Measurements from ENCODE around the gene CLTCL1.

Gene CLTCL1

DNA sequence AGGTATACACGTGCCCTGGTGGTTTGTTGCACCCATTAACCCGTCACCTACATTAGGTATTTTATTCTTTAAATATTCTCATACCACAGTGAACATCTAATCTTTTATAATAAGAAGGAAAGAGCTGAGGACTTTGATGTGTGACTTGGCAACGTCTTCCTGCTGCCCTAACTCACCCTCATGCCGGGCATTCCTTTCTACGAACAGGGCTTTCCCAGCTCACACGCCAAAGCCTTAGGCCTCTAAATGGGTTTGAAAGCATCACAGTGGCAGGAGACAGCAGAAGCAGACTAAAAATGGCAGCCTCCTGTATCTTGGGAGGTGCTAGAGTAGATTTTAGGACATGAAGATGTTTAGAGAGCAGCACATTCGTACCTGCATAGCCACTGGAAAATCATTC is 52.6 kb downstream of the CLTCL1 start:
- FAIRE-seq (no peak), DNase-seq (ENCODE audit: insufficient read length) (no peak)
- TF ChIP-seq TAF1 (IDR thresholded peaks at IDR 0.05; ENCODE audit: borderline replicate concordance, low read depth, low read length) (no peak), POLR2AphosphoS5 (IDR thresholded peaks at IDR 0.05; ENCODE audit: low read depth, low read length) (no peak), POLR2A (IDR thresholded peaks at IDR 0.05; ENCODE audit: low read depth, low read length) (no peak)

DNA sequence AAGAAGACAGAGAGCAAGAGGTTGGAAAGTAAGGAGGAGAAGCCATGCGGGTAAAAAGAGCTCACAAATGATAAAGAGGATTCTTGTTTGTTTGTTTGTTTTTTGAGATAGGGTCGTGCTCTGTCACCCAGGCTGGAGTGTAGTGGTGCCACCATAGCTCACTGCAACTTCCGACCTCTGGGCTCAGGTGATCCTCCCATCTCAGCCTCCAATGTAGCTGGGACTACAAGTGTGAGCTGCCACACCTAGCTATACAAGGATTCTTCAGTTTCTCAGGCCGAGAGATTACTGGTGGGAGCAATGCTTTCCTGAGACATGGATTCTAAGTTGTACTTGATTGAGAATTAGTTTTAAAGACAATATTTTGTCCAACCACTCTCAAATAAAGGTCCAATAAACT is 55.6 kb downstream of the CLTCL1 start:
- TF ChIP-seq POLR2AphosphoS5 (IDR thresholded peaks at IDR 0.05; ENCODE audit: low read depth, low read length) (no peak), POLR2A (IDR thresholded peaks at IDR 0.05; ENCODE audit: low read depth, low read length) (no peak), TAF1 (IDR thresholded peaks at IDR 0.05; ENCODE audit: borderline replicate concordance, low read depth, low read length) (no peak)

DNA sequence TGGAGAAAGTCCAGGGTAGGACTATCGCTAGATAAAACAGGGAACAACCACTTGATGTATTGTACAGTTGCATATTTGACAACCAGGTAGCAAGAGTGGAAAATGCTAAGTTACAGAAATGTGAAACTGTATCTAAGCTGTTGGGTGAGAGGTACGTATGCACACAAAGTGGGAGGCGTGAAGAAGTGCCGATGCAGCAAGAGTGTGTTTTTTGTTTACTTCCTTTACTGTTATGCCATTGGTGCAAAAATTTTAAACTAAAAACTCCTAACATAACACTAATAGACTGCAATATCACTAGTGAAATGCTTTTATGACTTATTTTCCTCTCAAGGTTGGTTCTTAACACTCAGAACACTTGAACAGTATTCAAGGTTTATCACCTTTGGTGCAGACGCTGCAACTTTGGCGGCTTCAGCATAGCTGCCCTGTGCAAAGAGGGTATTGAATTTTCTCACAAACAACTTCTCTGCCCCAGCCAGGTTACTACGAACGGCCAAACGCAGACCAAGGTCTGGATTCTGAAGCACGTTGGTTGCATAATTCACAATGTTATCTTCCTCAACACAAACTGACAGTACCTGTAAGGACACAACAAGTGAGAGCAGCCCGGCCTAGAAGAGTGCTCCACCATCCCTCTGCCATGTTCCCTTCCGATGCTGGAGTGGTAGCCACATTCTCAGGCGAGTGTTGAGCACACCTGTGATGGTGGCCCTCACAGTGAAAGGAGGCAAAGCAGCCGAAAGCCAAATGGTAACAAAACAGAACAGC is 57.2 kb downstream of the CLTCL1 start:
- FAIRE-seq (no peak), DNase-seq (ENCODE audit: insufficient read length) (no peak)
- TF ChIP-seq POLR2A (IDR thresholded peaks at IDR 0.05; ENCODE audit: low read depth, low read length) = no peak
- no peak for TF ChIP-seq TAF1 (IDR thresholded peaks at IDR 0.05; ENCODE audit: borderline replicate concordance, low read depth, low read length)
- no peak for TF ChIP-seq POLR2AphosphoS5 (IDR thresholded peaks at IDR 0.05; ENCODE audit: low read depth, low read length)

More for the DNA sequence above, 55.6 kb downstream of the CLTCL1 start:
- DNase-seq (ENCODE audit: insufficient read length) = no peak
- no peak for FAIRE-seq

DNA sequence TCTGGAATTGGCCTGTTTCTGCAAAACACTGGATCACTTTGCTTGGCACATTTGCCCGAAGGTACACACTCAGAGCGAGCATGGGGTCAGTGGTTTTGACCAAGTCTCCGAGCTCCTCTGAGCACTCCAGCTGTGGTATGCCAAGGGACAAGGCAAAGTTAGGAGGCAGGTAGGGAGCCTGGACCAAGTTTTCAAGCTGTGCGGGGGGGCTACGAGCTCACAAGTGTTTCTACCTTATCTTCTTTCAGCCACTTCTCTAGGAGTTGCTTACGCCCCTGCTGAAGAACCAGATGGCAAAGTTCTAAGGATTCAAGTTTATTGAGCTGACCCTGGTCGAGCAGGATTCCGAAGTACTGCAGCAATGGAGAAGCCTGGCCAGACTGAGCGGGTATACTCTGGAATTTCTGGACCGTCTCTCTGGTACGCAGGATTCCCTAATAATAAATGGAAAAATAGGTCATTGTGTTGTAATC is 58.3 kb downstream of the CLTCL1 start:
- DNase-seq (ENCODE audit: insufficient read length) = no peak
- no peak for FAIRE-seq
- no peak for TF ChIP-seq POLR2AphosphoS5 (IDR thresholded peaks at IDR 0.05; ENCODE audit: low read depth, low read length)
- no peak for TF ChIP-seq POLR2A (IDR thresholded peaks at IDR 0.05; ENCODE audit: low read depth, low read length)
- no peak for TF ChIP-seq TAF1 (IDR thresholded peaks at IDR 0.05; ENCODE audit: borderline replicate concordance, low read depth, low read length)

DNA sequence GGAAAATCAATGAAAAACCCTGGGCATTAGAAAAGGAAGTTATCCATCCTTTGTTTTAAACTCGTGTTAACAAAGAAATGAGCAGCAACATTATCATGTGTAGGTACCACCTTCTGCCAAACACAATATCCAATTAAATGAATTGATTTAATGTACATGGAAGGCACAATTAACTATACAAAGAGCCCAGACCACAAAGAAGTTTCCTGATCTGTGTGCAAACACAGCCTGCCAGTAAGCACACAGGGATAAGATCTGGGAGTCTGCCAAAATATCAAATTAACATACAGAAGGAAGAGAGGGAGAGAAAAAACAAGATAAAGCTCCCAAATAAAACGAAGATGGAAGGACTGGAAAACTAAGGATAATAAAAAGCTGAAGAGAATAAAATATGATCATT is 58.9 kb downstream of the CLTCL1 start:
- TF ChIP-seq POLR2AphosphoS5 (IDR thresholded peaks at IDR 0.05; ENCODE audit: low read depth, low read length) (no peak), TAF1 (IDR thresholded peaks at IDR 0.05; ENCODE audit: borderline replicate concordance, low read depth, low read length) (no peak), POLR2A (IDR thresholded peaks at IDR 0.05; ENCODE audit: low read depth, low read length) (no peak)
- no peak for DNase-seq (ENCODE audit: insufficient read length)
- no peak for FAIRE-seq

DNA sequence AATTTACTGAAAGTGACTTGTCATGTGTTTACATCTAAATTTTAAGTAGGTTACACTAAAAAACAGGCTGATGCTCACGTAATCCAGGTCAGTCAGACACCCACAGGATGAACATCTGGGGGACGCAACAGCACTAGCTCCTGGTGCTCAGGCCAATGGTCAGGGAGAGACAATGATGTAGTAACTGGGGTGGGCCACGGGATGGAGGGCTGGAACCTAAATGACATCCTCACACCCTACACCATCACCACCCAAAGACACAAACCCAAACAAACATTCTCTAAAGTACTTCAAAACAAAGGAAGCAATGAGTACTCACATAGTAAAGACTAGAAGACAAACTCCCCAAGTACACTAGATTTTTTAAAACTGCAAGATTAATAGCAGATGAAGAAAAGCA is 59.5 kb downstream of the CLTCL1 start:
- DNase-seq (ENCODE audit: insufficient read length) (no peak), FAIRE-seq (no peak)
- no peak for TF ChIP-seq POLR2A (IDR thresholded peaks at IDR 0.05; ENCODE audit: low read depth, low read length)
- TF ChIP-seq POLR2AphosphoS5 (IDR thresholded peaks at IDR 0.05; ENCODE audit: low read depth, low read length) = no peak
- no peak for TF ChIP-seq TAF1 (IDR thresholded peaks at IDR 0.05; ENCODE audit: borderline replicate concordance, low read depth, low read length)

DNA sequence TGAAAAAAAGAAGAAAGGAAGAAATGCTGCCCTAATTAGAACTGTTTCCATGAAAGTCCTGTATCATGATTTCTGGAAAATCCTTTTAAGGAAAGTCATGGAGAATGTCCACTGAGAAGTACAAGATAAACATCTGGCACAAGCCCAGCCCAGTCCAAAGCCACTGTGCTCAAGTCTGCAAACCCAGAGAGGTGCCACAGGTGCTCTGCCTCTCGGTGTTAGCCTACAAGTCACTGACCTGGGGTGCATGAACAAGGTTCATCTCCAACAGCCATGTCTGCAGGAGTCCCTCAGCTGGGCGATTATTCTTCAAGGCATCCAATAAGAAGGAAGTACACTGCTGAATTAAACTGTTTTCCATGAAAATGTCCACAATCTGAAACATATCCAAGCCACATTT is 61.9 kb downstream of the CLTCL1 start:
- TF ChIP-seq POLR2AphosphoS5 (IDR thresholded peaks at IDR 0.05; ENCODE audit: low read depth, low read length) (no peak), TAF1 (IDR thresholded peaks at IDR 0.05; ENCODE audit: borderline replicate concordance, low read depth, low read length) (no peak), POLR2A (IDR thresholded peaks at IDR 0.05; ENCODE audit: low read depth, low read length) (no peak)
- FAIRE-seq = no peak
- no peak for DNase-seq (ENCODE audit: insufficient read length)

DNA sequence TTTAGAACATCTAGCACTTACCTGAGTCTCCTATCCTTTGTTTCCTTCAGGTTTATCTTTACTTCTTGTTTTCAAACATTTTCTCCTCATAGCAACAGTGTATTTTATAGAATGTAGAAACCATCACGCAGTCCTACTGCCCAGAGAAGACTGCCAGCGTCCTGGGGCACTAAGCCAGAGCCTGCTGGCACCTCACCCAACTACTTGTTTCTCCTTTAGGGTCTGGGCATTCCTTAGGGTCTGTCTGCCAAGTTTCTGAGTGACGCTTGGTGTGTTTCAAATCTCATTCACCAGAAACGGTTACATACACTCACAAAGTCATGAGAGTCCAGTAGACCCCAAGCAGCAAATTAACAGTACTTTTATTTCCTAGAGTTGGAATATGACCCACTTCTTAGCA is 63.3 kb downstream of the CLTCL1 start:
- DNase-seq (ENCODE audit: insufficient read length) = no peak
- TF ChIP-seq POLR2AphosphoS5 (IDR thresholded peaks at IDR 0.05; ENCODE audit: low read depth, low read length) (no peak), TAF1 (IDR thresholded peaks at IDR 0.05; ENCODE audit: borderline replicate concordance, low read depth, low read length) (no peak), POLR2A (IDR thresholded peaks at IDR 0.05; ENCODE audit: low read depth, low read length) (no peak)
- no peak for FAIRE-seq

DNA sequence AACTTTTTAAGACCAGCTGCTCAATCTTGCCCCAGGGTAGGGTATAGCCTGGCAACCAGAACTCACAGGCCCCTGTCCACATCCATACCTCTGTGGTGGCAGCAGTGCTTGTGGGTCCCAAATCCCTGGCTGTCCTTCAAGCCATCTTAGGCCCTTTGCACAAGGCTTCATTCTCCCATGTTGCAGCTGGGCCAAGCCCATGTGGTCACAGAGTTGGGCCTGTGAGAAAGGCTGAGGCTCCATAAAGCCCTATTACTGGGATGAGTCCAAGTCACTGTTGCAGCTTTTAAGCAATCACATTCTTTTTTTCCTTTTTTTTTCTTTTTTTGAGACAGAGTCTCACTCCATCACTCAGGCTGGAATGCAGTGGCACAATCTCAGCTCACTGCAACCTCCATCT is 65.1 kb downstream of the CLTCL1 start:
- TF ChIP-seq TAF1 (IDR thresholded peaks at IDR 0.05; ENCODE audit: borderline replicate concordance, low read depth, low read length) = no peak
- TF ChIP-seq POLR2AphosphoS5 (IDR thresholded peaks at IDR 0.05; ENCODE audit: low read depth, low read length) = no peak
- no peak for TF ChIP-seq POLR2A (IDR thresholded peaks at IDR 0.05; ENCODE audit: low read depth, low read length)
- FAIRE-seq = no peak
- no peak for DNase-seq (ENCODE audit: insufficient read length)

DNA sequence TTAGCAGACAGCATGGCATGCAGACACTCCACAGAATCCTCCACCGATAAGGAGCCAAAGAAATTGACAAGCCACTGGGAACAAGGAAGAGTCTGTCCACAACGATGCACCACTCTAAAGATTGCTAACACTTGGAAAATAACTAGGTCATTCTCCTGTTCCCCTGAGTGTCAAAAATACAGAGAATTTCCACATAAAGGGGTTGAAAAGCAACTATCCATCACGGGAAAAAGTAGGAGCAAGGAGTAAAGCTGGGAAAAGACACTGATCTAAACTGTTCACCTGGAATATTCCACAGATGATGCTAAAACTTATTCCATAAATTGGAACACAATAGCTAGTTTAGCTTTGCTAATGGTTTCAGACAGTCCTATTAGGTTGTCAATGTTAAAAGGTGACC is 66.0 kb downstream of the CLTCL1 start:
- FAIRE-seq = no peak
- TF ChIP-seq POLR2AphosphoS5 (IDR thresholded peaks at IDR 0.05; ENCODE audit: low read depth, low read length) (no peak), TAF1 (IDR thresholded peaks at IDR 0.05; ENCODE audit: borderline replicate concordance, low read depth, low read length) (no peak), POLR2A (IDR thresholded peaks at IDR 0.05; ENCODE audit: low read depth, low read length) (no peak)
- no peak for DNase-seq (ENCODE audit: insufficient read length)

DNA sequence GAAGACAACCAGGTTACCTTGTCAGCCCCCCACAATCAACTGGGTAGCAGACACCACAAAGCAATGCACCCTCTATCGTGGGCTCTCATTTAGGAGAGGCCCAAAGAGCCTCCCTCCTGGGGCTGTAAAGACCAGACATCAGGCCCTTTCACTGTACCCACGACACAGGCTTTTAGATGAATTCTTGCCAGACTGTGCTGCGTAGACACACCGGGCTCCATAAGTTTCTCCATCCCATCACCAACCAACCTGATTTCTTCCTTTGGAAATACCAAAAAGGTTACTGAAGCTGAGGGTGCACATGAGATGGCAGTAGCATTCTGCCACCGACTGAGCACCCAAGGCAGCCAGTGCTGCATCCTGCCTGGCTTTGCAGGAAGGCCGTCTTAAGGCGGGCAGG is 66.5 kb downstream of the CLTCL1 start:
- DNase-seq (ENCODE audit: insufficient read length) (no peak), FAIRE-seq (no peak)
- TF ChIP-seq TAF1 (IDR thresholded peaks at IDR 0.05; ENCODE audit: borderline replicate concordance, low read depth, low read length) (no peak), POLR2AphosphoS5 (IDR thresholded peaks at IDR 0.05; ENCODE audit: low read depth, low read length) (no peak), POLR2A (IDR thresholded peaks at IDR 0.05; ENCODE audit: low read depth, low read length) (no peak)

DNA sequence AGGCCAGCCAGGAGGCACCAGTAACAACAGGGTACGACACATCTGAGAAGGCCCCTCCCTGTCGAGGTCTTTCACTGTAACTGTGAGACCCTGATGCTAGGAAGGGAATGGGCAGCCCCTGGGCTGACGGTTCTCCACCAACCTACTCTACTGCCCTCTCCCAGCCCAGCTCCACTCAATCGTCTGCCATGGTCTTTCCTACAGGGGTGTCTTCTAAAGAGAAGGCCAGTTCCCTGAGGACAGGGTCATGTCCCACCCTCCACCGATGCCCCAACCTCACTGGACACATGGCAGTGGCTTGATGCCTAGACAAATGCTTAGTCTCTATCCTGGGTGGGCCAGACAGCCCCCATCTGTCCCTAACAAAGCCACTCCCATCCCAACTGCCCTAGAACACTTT is 67.0 kb downstream of the CLTCL1 start:
- no peak for DNase-seq (ENCODE audit: insufficient read length)
- no peak for FAIRE-seq

More for the DNA sequence above, 67.0 kb downstream of the CLTCL1 start:
- TF ChIP-seq POLR2AphosphoS5 (IDR thresholded peaks at IDR 0.05; ENCODE audit: low read depth, low read length) (no peak), TAF1 (IDR thresholded peaks at IDR 0.05; ENCODE audit: borderline replicate concordance, low read depth, low read length) (no peak), POLR2A (IDR thresholded peaks at IDR 0.05; ENCODE audit: low read depth, low read length) (no peak)

Measured in GM12892 (cell line).